Smooth muscle cell (in vitro differentiated cells): ENCODE results near the gene CAVIN2. TPM values are rescaled to one million over a fixed set of nuclear protein-coding genes. Genes with fewer than 3 reads are reported as not detected.

ENCODE experiments used
- DNase-seq: peaks from one replicate; lab custom pipeline; 2025; ENCODE audit not compliant: unreplicated experiment; lab: John Stamatoyannopoulos, UW
- H2AFZ ChIP-seq: fragments of 200-600 bp; sonication (generic); 2 replicates; pipeline ENCODE4 v1.6.0; 2016; ENCODE audit warnings: antibody characterized with exemption, low read depth, mild to moderate bottlenecking
- H3F3A ChIP-seq: fragments of 200-600 bp; sonication (generic); 2 replicates; pipeline ENCODE4 v1.6.0; 2017; ENCODE audit warnings: antibody characterized with exemption, low read depth
- H3K27ac ChIP-seq: fragments of 200-600 bp; sonication (generic); 2 replicates; pipeline ENCODE4 v1.5.1; 2016; ENCODE audit warnings: low read depth, mild to moderate bottlenecking
- H3K27me3 ChIP-seq: fragments of 200-600 bp; sonication (generic); 2 replicates; pipeline ENCODE4 v1.6.1; 2016; ENCODE audit warnings: low read depth, mild to moderate bottlenecking
- H3K36me3 ChIP-seq: fragments of 200-600 bp; sonication (generic); 2 replicates; pipeline ENCODE4 v1.5.1; 2016; ENCODE audit warnings: low read depth
- H3K4me1 ChIP-seq: fragments of 200-600 bp; sonication (generic); 2 replicates; pipeline ENCODE4 v1.5.1; 2016; ENCODE audit warnings: low read depth
- H3K4me2 ChIP-seq: fragments of 200-600 bp; sonication (generic); 2 replicates; pipeline ENCODE4 v1.6.0; 2016; ENCODE audit warnings: mild to moderate bottlenecking
- H3K4me3 ChIP-seq: fragments of 200-600 bp; sonication (generic); 2 replicates; pipeline ENCODE4 v1.5.1; 2016; ENCODE audit warnings: mild to moderate bottlenecking
- H3K79me2 ChIP-seq: fragments of 200-600 bp; sonication (generic); 2 replicates; pipeline ENCODE4 v1.6.0; 2016; ENCODE audit warnings: low read depth, mild to moderate bottlenecking
- H3K9ac ChIP-seq: fragments of 200-600 bp; sonication (generic); 2 replicates; pipeline ENCODE4 v1.6.0; 2016; ENCODE audit warnings: low read depth
- H3K9me3 ChIP-seq: fragments of 200-600 bp; sonication (generic); replicated peaks from 2 replicates; pipeline ENCODE4 v1.5.1; 2016; ENCODE audit warnings: low read depth
- H4K20me1 ChIP-seq: fragments of 200-600 bp; sonication (generic); 2 replicates; pipeline ENCODE4 v1.6.0; 2016; ENCODE audit warnings: low read depth
- WGBS: methylation state at CpG from one replicate; pipeline ENCODE4 v1.1.7; 2016; ENCODE audit warnings: low lambda C conversion rate; 5-methylcytosine and 5-hydroxymethylcytosine counted together
- polyA plus RNA-seq: library from polyadenylated mRNA; unstranded; fragments of >200 nt; fragmentation: Nextera tagmentation; extraction: Ambion mirVana; gene quantifications from 2 replicates; pipeline ENCODE4 v1.2.1, GENCODE V29; 2016
- total RNA-seq: library from RNA; depleted of rRNA; stranded (reverse); fragments of >200 nt; gene quantifications from 2 replicates; pipeline ENCODE4 v1.2.3, GENCODE V29; 2014
- TF ChIP-seq, protein P1 (sequence below): fragments of 200-600 bp; sonication (generic); IDR thresholded peaks from 2 replicates; pipeline ENCODE4 v1.5.1; 2017; ENCODE audit warnings: borderline replicate concordance, mild to moderate bottlenecking, antibody characterized with exemption; ENCODE audit not compliant: insufficient read depth, poor library complexity, severe bottlenecking

Gene CAVIN2
- total RNA-seq (0.13 TPM in 1 of 2 replicates, not detected in the other), polyA plus RNA-seq (not detected in 2 replicates)

GRCh38 chr2:191846515-191847476, at the start of gene CAVIN2:
CAVIN2 (minus strand) TSS chr2:191847088; CDS start chr2:191846925, 163 bp downstream.
- H3K79me2 ChIP-seq, result no peaks in the 10 kb centered on the region
- 88% methylated on average over 31 of the region's 31 CpGs for WGBS
- no peaks in the 10 kb centered on the region for H3K36me3 ChIP-seq
- H3K27me3 ChIP-seq, result no peaks in the 10 kb centered on the region
- TF ChIP-seq, protein P1, sequence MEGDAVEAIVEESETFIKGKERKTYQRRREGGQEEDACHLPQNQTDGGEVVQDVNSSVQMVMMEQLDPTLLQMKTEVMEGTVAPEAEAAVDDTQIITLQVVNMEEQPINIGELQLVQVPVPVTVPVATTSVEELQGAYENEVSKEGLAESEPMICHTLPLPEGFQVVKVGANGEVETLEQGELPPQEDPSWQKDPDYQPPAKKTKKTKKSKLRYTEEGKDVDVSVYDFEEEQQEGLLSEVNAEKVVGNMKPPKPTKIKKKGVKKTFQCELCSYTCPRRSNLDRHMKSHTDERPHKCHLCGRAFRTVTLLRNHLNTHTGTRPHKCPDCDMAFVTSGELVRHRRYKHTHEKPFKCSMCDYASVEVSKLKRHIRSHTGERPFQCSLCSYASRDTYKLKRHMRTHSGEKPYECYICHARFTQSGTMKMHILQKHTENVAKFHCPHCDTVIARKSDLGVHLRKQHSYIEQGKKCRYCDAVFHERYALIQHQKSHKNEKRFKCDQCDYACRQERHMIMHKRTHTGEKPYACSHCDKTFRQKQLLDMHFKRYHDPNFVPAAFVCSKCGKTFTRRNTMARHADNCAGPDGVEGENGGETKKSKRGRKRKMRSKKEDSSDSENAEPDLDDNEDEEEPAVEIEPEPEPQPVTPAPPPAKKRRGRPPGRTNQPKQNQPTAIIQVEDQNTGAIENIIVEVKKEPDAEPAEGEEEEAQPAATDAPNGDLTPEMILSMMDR, result no peak
- no peak within 1 kb of the TSS for H3K4me2 ChIP-seq
- peak within 1 kb of the TSS; percentile 7 for H2AFZ ChIP-seq
- H3K4me1 ChIP-seq, result peaks cover 11% of the 10 kb centered on the region
- H3K27ac ChIP-seq, result no peak within 1 kb of the TSS
- no peaks in the 10 kb centered on the region for H3K9me3 ChIP-seq
- H3F3A ChIP-seq, result no peaks in the 10 kb centered on the region
- H3K9ac ChIP-seq, result no peak within 1 kb of the TSS
- DNase-seq, result no peak
- no peak within 1 kb of the TSS for H3K4me3 ChIP-seq
- H4K20me1 ChIP-seq, result no peaks in the 10 kb centered on the region

- no peak overlapping the region for H3K4me2 ChIP-seq
- H4K20me1 ChIP-seq, result no peaks in the 10 kb centered on the region
- no peaks in the 10 kb centered on the region for H3K27me3 ChIP-seq
- H3K36me3 ChIP-seq, result no peaks in the 10 kb centered on the region
- H2AFZ ChIP-seq, result no peak overlapping the region
- H3K9me3 ChIP-seq, result no peaks in the 10 kb centered on the region
- H3K79me2 ChIP-seq, result no peaks in the 10 kb centered on the region
- no peak for DNase-seq
- no peaks in the 10 kb centered on the region for H3K4me1 ChIP-seq
- TF ChIP-seq, protein P1, result no peak
- no peak overlapping the region for H3K27ac ChIP-seq
- H3F3A ChIP-seq, result no peaks in the 10 kb centered on the region
- H3K9ac ChIP-seq, result no peak overlapping the region
- WGBS, result 71% methylated on average over 2 of the region's 2 CpGs
- no peak overlapping the region for H3K4me3 ChIP-seq
Observed at GRCh38 chr2:191895743-191896142, 48.9 kb upstream of the CAVIN2 start.

DNA sequence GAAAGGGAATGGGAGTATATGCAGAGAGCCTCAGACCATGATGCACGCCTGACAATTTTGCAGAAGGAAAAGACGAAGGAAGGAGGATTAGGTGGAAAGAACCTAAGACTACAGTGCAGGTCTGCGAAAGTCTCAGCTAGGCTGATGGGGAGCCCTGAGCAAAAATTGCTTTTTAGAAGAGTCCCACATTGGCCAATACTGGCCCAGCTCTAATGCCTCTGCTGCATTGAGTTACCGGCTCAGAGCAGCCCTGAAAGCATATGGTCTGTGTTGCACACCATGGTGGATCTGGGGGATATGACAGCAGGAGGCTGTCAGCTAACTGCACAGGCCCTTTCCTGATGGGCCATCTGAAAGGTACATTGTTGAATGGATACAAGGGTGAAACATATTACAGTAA, 48.3 kb upstream of the CAVIN2 start:
- WGBS, result 92% methylated on average over 4 of the region's 4 CpGs
- H3K27me3 ChIP-seq, result no peaks in the 10 kb centered on the region

More for the DNA sequence above, 48.3 kb upstream of the CAVIN2 start:
- H3K36me3 ChIP-seq, result no peaks in the 10 kb centered on the region
- no peaks in the 10 kb centered on the region for H4K20me1 ChIP-seq
- H3F3A ChIP-seq, result no peaks in the 10 kb centered on the region
- H3K4me2 ChIP-seq, result no peak overlapping the region
- H3K4me3 ChIP-seq, result no peak overlapping the region
- no peak for DNase-seq
- peak overlapping the region; percentile 73 for H3K27ac ChIP-seq
- H3K4me1 ChIP-seq, result no peaks in the 10 kb centered on the region
- no peaks in the 10 kb centered on the region for H3K79me2 ChIP-seq
- no peak overlapping the region for H2AFZ ChIP-seq
- TF ChIP-seq, protein P1, result no peak
- H3K9ac ChIP-seq, result no peak overlapping the region
- H3K9me3 ChIP-seq, result no peaks in the 10 kb centered on the region
